Stimulated activated naive CD8-positive, alpha-beta T cell treated with anti-CD3 and anti-CD28 coated beads, Interleukin-15, Interleukin-2, amounts not matched to agents 100 ng/mL and 50 ng/mL, for 24 hours (primary cell): ENCODE measurements around the gene PLEKHH1.

ENCODE experiments used
- H3K27ac Mint-ChIP-seq: one replicate; pipeline ENCODE4 v1.8.0; 2021; ENCODE audit warnings: mild to moderate bottlenecking, mixed read lengths
- H3K27me3 Mint-ChIP-seq: one replicate; pipeline ENCODE4 v1.8.0; 2021; ENCODE audit warnings: mixed read lengths
- H3K36me3 Mint-ChIP-seq: one replicate; pipeline ENCODE4 v1.8.0; 2021; ENCODE audit warnings: low read depth, mixed read lengths
- H3K4me1 Mint-ChIP-seq: one replicate; pipeline ENCODE4 v1.8.0; 2021; ENCODE audit warnings: low read depth, mixed read lengths
- H3K4me3 Mint-ChIP-seq: one replicate; pipeline ENCODE4 v1.8.0; 2021; ENCODE audit warnings: mild to moderate bottlenecking, mixed read lengths
- H3K9me3 Mint-ChIP-seq: one replicate; pipeline ENCODE4 v1.8.0; 2021; ENCODE audit warnings: mixed read lengths

Gene PLEKHH1

GRCh38 chr14:67517083-67517482 lies 16.0 kb upstream of the PLEKHH1 start:
- H3K27ac Mint-ChIP-seq: no peak overlapping the region
- peaks cover 4% of the 10 kb centered on the region for H3K27me3 Mint-ChIP-seq
- H3K4me1 Mint-ChIP-seq: peaks cover 23% of the 10 kb centered on the region
- H3K36me3 Mint-ChIP-seq: no peaks in the 10 kb centered on the region
- H3K4me3 Mint-ChIP-seq: no peak overlapping the region
- no peaks in the 10 kb centered on the region for H3K9me3 Mint-ChIP-seq

DNA sequence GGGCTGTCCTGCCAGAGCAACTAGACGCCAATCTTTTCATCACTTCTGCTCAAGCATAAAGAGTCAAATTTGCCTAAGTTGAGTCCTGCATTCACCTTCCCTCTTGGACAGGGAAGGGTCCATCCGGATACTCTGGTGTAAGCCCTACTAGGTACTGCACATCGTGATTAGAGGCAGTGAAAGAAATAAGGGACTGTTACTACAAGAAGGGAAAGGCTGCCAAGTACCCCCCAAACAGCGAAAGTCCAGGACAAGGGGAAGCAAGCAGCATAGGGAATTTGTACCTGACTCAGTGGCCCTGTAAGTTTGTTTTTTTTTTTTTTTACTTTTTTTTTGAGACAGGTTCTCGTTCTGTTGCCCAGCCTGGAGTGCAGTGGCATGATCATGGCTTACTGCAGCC lies 13.7 kb upstream of the PLEKHH1 start:
- peaks cover 10% of the 10 kb centered on the region for H3K4me1 Mint-ChIP-seq
- no peaks in the 10 kb centered on the region for H3K36me3 Mint-ChIP-seq
- no peaks in the 10 kb centered on the region for H3K9me3 Mint-ChIP-seq
- H3K27me3 Mint-ChIP-seq: peaks cover 16% of the 10 kb centered on the region
- no peak overlapping the region for H3K27ac Mint-ChIP-seq
- no peak overlapping the region for H3K4me3 Mint-ChIP-seq

DNA sequence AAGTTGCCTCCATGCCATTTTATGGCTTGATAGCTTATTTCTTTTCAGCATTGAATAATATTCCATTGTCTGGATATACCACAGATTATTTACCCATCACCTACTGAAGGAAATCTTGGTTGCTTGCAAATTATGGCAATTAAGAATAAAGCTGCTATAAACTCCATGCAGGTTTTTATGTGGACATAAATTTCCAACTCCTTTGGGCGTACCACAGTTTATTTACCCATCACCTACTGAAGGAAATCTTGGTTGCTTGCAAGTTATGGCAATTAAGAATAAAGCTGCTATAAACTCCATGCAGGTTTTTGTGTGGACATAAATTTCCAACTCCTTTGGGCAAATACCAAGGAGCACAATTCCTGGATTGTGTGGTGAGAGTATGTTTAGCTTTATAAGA lies 12.6 kb upstream of the PLEKHH1 start:
- no peaks in the 10 kb centered on the region for H3K9me3 Mint-ChIP-seq
- peaks cover 23% of the 10 kb centered on the region for H3K27me3 Mint-ChIP-seq
- no peak overlapping the region for H3K4me3 Mint-ChIP-seq
- H3K36me3 Mint-ChIP-seq: no peaks in the 10 kb centered on the region
- peaks cover 10% of the 10 kb centered on the region for H3K4me1 Mint-ChIP-seq
- H3K27ac Mint-ChIP-seq: no peak overlapping the region

- Mint-ChIP-seq H3K4me3 (no peak overlapping the region), H3K4me1 (no peaks in the 10 kb centered on the region), H3K27me3 (peaks cover 30% of the 10 kb centered on the region), H3K9me3 (no peaks in the 10 kb centered on the region), H3K27ac (no peak overlapping the region), H3K36me3 (no peaks in the 10 kb centered on the region)
Observed at GRCh38 chr14:67522270-67522669, 10.8 kb upstream of the PLEKHH1 start.

- peaks cover 34% of the 10 kb centered on the region for H3K27me3 Mint-ChIP-seq
Observed at GRCh38 chr14:67523764-67524633, 9.1 kb upstream of the PLEKHH1 start.

DNA sequence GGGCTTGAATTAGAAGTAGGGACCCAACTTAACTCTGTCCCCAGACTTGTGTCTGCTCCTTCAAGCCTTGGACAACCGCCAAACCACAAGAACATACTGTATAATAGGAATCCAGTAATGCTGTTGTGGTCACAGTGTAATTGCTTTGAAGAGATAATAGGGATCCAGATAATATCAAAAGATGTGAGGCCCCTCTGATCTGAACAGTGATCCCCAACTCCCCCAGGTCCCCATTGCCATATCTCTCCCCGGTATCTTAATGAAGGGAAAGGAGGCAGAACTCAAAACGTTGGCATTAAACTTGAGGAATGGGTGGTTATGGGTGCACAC lies 8.5 kb upstream of the PLEKHH1 start:
- Mint-ChIP-seq H3K9me3 (no peaks in the 10 kb centered on the region), H3K4me3 (no peak overlapping the region), H3K27ac (no peak overlapping the region), H3K4me1 (no peaks in the 10 kb centered on the region), H3K36me3 (no peaks in the 10 kb centered on the region), H3K27me3 (peaks cover 36% of the 10 kb centered on the region)

More at GRCh38 chr14:67523764-67524633, 9.1 kb upstream of the PLEKHH1 start:
- no peak overlapping the region for H3K4me3 Mint-ChIP-seq
- H3K36me3 Mint-ChIP-seq: no peaks in the 10 kb centered on the region
- H3K4me1 Mint-ChIP-seq: no peaks in the 10 kb centered on the region
- no peaks in the 10 kb centered on the region for H3K9me3 Mint-ChIP-seq
- H3K27ac Mint-ChIP-seq: no peak overlapping the region

GRCh38 chr14:67525389-67525788 lies 7.7 kb upstream of the PLEKHH1 start:
- no peaks in the 10 kb centered on the region for H3K36me3 Mint-ChIP-seq
- no peaks in the 10 kb centered on the region for H3K9me3 Mint-ChIP-seq
- peaks cover 32% of the 10 kb centered on the region for H3K27me3 Mint-ChIP-seq
- H3K27ac Mint-ChIP-seq: no peak overlapping the region
- no peak overlapping the region for H3K4me3 Mint-ChIP-seq
- H3K4me1 Mint-ChIP-seq: no peaks in the 10 kb centered on the region

GRCh38 chr14:67526181-67526580 lies 6.9 kb upstream of the PLEKHH1 start:
- H3K27me3 Mint-ChIP-seq: peaks cover 36% of the 10 kb centered on the region
- no peak overlapping the region for H3K27ac Mint-ChIP-seq

GRCh38 chr14:67526676-67527459 lies 6.2 kb upstream of the PLEKHH1 start:
- peaks cover 36% of the 10 kb centered on the region for H3K27me3 Mint-ChIP-seq
- no peak overlapping the region for H3K27ac Mint-ChIP-seq
- no peak overlapping the region for H3K4me3 Mint-ChIP-seq
- H3K9me3 Mint-ChIP-seq: no peaks in the 10 kb centered on the region
- no peaks in the 10 kb centered on the region for H3K36me3 Mint-ChIP-seq
- H3K4me1 Mint-ChIP-seq: no peaks in the 10 kb centered on the region

More at GRCh38 chr14:67526181-67526580, 6.9 kb upstream of the PLEKHH1 start:
- H3K9me3 Mint-ChIP-seq: no peaks in the 10 kb centered on the region
- H3K4me1 Mint-ChIP-seq: no peaks in the 10 kb centered on the region
- H3K36me3 Mint-ChIP-seq: no peaks in the 10 kb centered on the region
- H3K4me3 Mint-ChIP-seq: no peak overlapping the region

GRCh38 chr14:67527756-67528155 lies 5.3 kb upstream of the PLEKHH1 start:
- no peaks in the 10 kb centered on the region for H3K9me3 Mint-ChIP-seq
- H3K36me3 Mint-ChIP-seq: no peaks in the 10 kb centered on the region
- no peak overlapping the region for H3K4me3 Mint-ChIP-seq
- peaks cover 37% of the 10 kb centered on the region for H3K27me3 Mint-ChIP-seq
- H3K27ac Mint-ChIP-seq: no peak overlapping the region
- no peaks in the 10 kb centered on the region for H3K4me1 Mint-ChIP-seq

- Mint-ChIP-seq H3K4me1 (no peaks in the 10 kb centered on the region), H3K27ac (no peak overlapping the region), H3K4me3 (no peak overlapping the region), H3K27me3 (peaks cover 37% of the 10 kb centered on the region), H3K9me3 (no peaks in the 10 kb centered on the region), H3K36me3 (no peaks in the 10 kb centered on the region)
Observed at GRCh38 chr14:67528276-67528675, 4.8 kb upstream of the PLEKHH1 start.

GRCh38 chr14:67529947-67530935 lies 2.8 kb upstream of the PLEKHH1 start:
- Mint-ChIP-seq H3K4me1 (peaks cover 4% of the 10 kb centered on the region), H3K27ac (no peak overlapping the region), H3K4me3 (no peak overlapping the region), H3K36me3 (no peaks in the 10 kb centered on the region), H3K27me3 (peaks cover 38% of the 10 kb centered on the region), H3K9me3 (no peaks in the 10 kb centered on the region)

GRCh38 chr14:67532606-67532997 lies 488 bp upstream of the PLEKHH1 start:
- Mint-ChIP-seq H3K4me1 (peaks cover 4% of the 10 kb centered on the region), H3K4me3 (peak overlapping the region; percentile 57), H3K27me3 (peaks cover 38% of the 10 kb centered on the region), H3K27ac (no peak overlapping the region), H3K36me3 (no peaks in the 10 kb centered on the region), H3K9me3 (no peaks in the 10 kb centered on the region)

- H3K4me3 Mint-ChIP-seq: peak overlapping the region; percentile 76
- no peak overlapping the region for H3K27ac Mint-ChIP-seq
- peaks cover 4% of the 10 kb centered on the region for H3K4me1 Mint-ChIP-seq
- no peaks in the 10 kb centered on the region for H3K36me3 Mint-ChIP-seq
- no peaks in the 10 kb centered on the region for H3K9me3 Mint-ChIP-seq
- peaks cover 35% of the 10 kb centered on the region for H3K27me3 Mint-ChIP-seq
Observed at GRCh38 chr14:67533754-67534085, 630 bp downstream of the PLEKHH1 start.
